Measurements from ENCODE around the gene NRP1. TPM values are rescaled to one million over a fixed set of nuclear protein-coding genes. Genes with fewer than 3 reads are reported as not detected.
A peak's percentile ranks its signal among the peaks of the same experiment; 100 is the strongest.

NRP1 gene
- total RNA-seq, 6 experiments from 2014 or later = 14.7 to 61.7 (median 29.5) TPM

DNA sequence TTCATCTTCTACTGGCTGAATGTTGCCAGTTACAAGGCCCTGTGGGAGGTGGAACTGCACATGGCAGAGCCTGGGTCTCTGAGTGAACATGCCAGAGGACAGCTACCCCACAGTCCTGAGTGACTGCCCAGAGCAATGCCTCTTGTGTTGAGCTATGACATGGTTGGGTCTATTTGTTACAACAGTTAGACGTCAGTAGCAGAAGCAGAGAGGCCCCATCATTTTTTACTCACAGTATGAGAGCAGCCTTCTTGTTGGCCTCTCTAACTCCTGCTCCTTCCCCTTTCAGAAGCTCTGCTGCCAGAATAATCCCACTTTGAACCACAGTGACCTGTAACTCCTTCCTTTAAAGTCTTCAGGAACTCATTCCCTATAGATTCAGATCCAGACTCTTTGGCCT lies 30.8 kb upstream of the NRP1 start:
- ATAC-seq = peak in 2 of 4 donors; percentile 18 to 21
- WGBS (ENCODE audit: insufficient coverage, low coverage, low lambda C conversion rate, missing lambda C conversion rate) = 71% methylated on average over 1 of the region's 1 CpG
- no peak for DNase-seq
- intact Hi-C loops (cut with DNase I) = no loop called here
- Histone ChIP-seq H3K27me3 (no peaks in the 10 kb centered on the region), H3K36me3 (no peaks in the 10 kb centered on the region), H3K4me1 (no peaks in the 10 kb centered on the region), H3K27ac (no peak overlapping the region), H3K4me3 (no peak overlapping the region), H3K9me3 (no peaks in the 10 kb centered on the region)
- TF ChIP-seq, protein P1, sequence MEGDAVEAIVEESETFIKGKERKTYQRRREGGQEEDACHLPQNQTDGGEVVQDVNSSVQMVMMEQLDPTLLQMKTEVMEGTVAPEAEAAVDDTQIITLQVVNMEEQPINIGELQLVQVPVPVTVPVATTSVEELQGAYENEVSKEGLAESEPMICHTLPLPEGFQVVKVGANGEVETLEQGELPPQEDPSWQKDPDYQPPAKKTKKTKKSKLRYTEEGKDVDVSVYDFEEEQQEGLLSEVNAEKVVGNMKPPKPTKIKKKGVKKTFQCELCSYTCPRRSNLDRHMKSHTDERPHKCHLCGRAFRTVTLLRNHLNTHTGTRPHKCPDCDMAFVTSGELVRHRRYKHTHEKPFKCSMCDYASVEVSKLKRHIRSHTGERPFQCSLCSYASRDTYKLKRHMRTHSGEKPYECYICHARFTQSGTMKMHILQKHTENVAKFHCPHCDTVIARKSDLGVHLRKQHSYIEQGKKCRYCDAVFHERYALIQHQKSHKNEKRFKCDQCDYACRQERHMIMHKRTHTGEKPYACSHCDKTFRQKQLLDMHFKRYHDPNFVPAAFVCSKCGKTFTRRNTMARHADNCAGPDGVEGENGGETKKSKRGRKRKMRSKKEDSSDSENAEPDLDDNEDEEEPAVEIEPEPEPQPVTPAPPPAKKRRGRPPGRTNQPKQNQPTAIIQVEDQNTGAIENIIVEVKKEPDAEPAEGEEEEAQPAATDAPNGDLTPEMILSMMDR (IDR thresholded peaks at IDR 0.05) = no peak
- TF ChIP-seq POLR2A (IDR thresholded peaks at IDR 0.05) = no peak

DNA sequence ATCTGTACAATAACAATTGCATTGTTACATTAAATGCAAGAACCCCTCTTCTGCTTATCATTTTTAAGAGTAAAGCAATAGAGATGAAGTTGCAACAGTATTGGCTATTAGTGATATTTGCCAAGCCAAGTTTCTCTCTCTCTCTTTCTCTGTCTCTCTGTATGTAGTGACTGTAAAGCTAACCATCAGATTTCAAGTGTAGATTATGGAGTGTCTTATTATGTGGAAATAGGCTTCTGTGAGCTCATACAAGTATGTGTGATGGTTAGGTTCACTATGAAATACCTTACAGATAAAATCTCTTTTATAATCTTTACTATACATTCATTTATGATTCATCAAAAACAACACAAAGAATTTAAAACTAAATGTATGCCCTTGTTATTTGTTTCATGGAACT lies 28.6 kb upstream of the NRP1 start:
- H3K4me3 ChIP-seq = no peak overlapping the region
- DNase-seq (no peak), ATAC-seq (no peak)
- intact Hi-C loops (cut with DNase I) = no loop called here
- no peaks in the 10 kb centered on the region for H3K27me3 ChIP-seq
- no peaks in the 10 kb centered on the region for H3K4me1 ChIP-seq
- H3K27ac ChIP-seq = no peak overlapping the region
- TF ChIP-seq POLR2A (IDR thresholded peaks at IDR 0.05) = no peak
- TF ChIP-seq, protein P1 (IDR thresholded peaks at IDR 0.05) = no peak
- H3K9me3 ChIP-seq = no peaks in the 10 kb centered on the region
- H3K36me3 ChIP-seq = no peaks in the 10 kb centered on the region

DNA sequence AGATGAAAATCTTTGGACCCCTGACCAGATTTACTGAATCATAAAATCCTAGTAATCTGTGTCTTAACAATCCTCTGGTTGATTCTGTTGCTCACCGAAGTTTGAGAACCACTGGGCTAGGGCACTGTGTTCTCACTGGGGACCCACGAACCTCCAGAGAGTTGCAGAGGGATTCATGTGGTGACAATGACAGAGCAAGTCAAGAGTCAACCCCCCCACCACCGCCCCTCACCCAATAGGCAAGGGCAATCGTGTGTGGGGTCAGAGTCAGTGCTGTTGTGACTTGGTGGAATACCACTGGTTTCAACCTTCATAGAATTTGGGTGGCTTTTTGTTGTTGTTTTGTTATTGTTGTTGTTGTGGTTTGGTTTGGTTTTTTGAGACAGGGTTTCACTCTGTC lies 23.5 kb upstream of the NRP1 start:
- Histone ChIP-seq H3K27ac (no peak overlapping the region), H3K4me3 (no peak overlapping the region), H3K9me3 (no peaks in the 10 kb centered on the region), H3K4me1 (no peaks in the 10 kb centered on the region), H3K27me3 (no peaks in the 10 kb centered on the region), H3K36me3 (no peaks in the 10 kb centered on the region)
- ATAC-seq (no peak), DNase-seq (no peak)
- intact Hi-C loops (cut with DNase I) = no loop called here
- 50% methylated on average over 2 of the region's 4 CpGs for WGBS (ENCODE audit: insufficient coverage, low coverage, low lambda C conversion rate, missing lambda C conversion rate)
- TF ChIP-seq, protein P1 (IDR thresholded peaks at IDR 0.05) = no peak
- TF ChIP-seq POLR2A (IDR thresholded peaks at IDR 0.05) = no peak

DNA sequence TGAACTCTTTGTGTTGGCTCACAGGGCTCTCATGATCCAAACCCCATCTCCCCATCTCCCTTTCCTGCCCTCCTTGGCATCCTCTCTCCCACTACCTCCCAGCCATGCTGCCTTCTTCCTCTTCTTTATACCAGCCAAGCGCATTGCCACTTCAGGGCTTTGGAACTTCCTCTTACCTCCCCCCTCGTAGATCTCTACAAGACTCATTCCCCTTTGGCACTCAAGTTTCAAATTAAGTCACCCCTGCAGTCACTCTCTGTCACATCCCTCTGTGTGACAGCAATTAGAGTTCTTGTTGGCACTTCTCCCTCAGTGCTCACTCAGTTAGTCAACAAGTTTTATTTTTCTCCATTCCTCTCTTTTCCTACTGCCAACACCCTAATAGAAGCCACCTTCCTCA lies 20.8 kb upstream of the NRP1 start:
- no peaks in the 10 kb centered on the region for H3K27me3 ChIP-seq
- peak in 2 of 4 donors; percentile 59 to 63 for ATAC-seq
- TF ChIP-seq, protein P1 (IDR thresholded peaks at IDR 0.05) = no peak
- no peak for TF ChIP-seq POLR2A (IDR thresholded peaks at IDR 0.05)
- WGBS (ENCODE audit: insufficient coverage, low coverage, low lambda C conversion rate, missing lambda C conversion rate) = 39% methylated on average over 2 of the region's 2 CpGs
- H3K36me3 ChIP-seq = no peaks in the 10 kb centered on the region
- DNase-seq = no peak
- intact Hi-C loops (cut with DNase I) = no loop called here
- no peak overlapping the region for H3K27ac ChIP-seq
- no peak overlapping the region for H3K4me3 ChIP-seq
- H3K9me3 ChIP-seq = no peaks in the 10 kb centered on the region
- H3K4me1 ChIP-seq = no peaks in the 10 kb centered on the region

DNA sequence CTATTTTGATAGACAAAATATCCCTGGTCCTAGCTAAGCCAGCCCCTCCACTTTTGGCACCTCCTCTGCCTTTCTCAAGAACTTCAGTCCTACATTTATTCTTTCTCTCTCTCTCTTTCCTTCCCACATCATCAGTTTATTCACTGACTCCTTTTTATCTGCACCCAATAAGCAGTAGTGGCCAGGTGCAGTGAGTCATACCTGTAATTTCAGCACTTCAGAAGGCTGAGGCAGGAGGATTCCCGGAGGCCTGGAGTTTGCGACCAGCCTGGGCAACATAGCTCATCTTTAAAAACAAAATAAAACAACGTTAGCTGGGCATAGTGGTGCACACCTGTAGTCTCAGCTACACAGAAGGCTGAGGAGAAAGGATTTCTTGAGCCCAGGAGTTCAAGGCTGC lies 19.4 kb upstream of the NRP1 start:
- no peaks in the 10 kb centered on the region for H3K36me3 ChIP-seq
- H3K27ac ChIP-seq = no peak overlapping the region
- no peak overlapping the region for H3K4me3 ChIP-seq
- no peaks in the 10 kb centered on the region for H3K4me1 ChIP-seq
- DNase-seq = no peak
- H3K27me3 ChIP-seq = no peaks in the 10 kb centered on the region
- 70% methylated on average over 3 of the region's 3 CpGs for WGBS (ENCODE audit: insufficient coverage, low coverage, low lambda C conversion rate, missing lambda C conversion rate)
- intact Hi-C loops (cut with DNase I) = no loop called here
- ATAC-seq = no peak
- H3K9me3 ChIP-seq = no peaks in the 10 kb centered on the region
- no peak for TF ChIP-seq POLR2A (IDR thresholded peaks at IDR 0.05)
- TF ChIP-seq, protein P1 (IDR thresholded peaks at IDR 0.05) = no peak
